ENCODE data around the gene SIGMAR1.

- TF ChIP-seq CTCF (conservative IDR thresholded peaks at IDR 0.05; ENCODE audit: low read depth, low read length) (no peak), EZH2 (IDR thresholded peaks at IDR 0.05; ENCODE audit: borderline replicate concordance, low read depth, low read length, poor library complexity, severe bottlenecking) (no peak)
Measured at GRCh38 chr9:34611251-34611810, 26.3 kb downstream of the SIGMAR1 start.
